Activated CD4-positive, alpha-beta T cell treated with anti-CD3 and anti-CD28 coated beads, Interleukin-2, amount 50 U/mL, for 48 hours (primary cell): Measurements from ENCODE around the gene HHIPL2.

Experiments
- DNase-seq, 2 experiments: peaks; one replicate each; pipeline ENCODE4 v3.0.0-alpha.2; 2020

Gene HHIPL2

GRCh38 chr1:222547944-222548671, at the start of gene HHIPL2:
HHIPL2 (minus strand) TSS chr1:222548104; CDS start chr1:222548044, 60 bp downstream.
- DNase-seq = no peak

- DNase-seq = no peak
These were observed 48.8 kb upstream of the HHIPL2 start for GRCh38 chr1:222596696-222597095.

- DNase-seq = no peak
These were observed 46.9 kb upstream of the HHIPL2 start for GRCh38 chr1:222594789-222595188.

- DNase-seq = no peak
These were observed 44.3 kb upstream of the HHIPL2 start for GRCh38 chr1:222592171-222592570.

DNA sequence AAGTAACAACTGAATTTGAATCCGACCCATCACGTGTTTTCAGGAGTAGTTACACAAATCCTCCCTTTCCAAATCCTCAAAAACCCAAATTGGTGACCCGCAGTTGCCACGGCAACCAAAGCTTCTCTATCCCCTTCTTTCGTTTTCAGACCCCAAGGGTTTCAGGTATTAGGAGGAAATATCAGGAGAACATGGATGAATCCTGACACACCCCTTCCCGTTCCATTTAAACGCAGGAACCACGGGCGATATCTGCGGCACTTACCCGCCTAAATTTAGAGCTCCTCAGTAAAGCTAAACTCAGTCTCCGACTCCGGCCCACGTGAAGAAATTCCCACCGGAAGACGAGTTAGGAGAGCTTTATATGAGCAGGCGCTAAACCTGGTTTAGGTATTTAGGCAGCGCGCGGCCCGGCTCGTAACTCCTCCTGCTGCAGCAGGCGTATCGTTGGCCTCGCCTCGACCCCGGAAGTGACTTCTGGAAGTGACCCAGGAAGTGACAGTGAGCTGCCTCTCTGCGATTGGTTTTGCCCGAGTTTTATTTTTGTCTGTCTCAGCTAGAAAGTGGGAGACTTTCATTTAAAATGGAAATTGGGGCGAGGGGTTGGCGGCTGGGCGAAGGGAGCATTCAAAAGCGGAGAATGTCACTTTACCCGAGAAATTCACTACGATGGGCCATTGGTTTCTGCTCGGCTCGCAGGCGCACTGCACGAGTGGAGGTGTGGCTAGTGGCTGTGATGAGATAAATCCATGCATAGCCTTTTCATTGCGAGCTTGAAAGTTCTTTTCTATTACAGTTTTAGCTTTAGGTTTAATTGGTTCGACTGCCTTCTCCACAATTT, 41.8 kb upstream of the HHIPL2 start, which contains the start of gene TAF1A:
TSS of gene TAF1A (minus strand) at position 472 of the 841 bp plus-strand sequence.
- DNase-seq = peak; percentile 85 to 89

GRCh38 chr1:222588135-222588534, 40.2 kb upstream of the HHIPL2 start:
- no peak for DNase-seq

DNA sequence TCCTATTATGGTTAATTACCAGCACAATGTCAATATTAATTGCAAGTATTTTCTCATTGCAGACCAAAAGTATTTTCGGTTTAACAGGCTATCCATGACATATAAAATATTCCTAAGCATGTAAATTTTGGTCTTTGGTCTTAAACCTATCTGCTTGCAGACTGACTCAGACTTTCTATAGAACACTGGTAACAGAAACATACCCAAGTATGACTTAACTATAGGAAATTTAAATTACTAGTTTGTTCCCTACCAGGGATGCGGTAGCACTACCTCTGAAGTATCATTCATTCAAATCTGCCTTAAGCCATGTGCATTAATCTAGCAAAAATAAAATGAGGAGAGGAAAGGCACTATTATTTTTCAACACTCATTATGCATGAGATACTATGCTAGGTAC, 38.9 kb upstream of the HHIPL2 start:
- no peak for DNase-seq

DNA sequence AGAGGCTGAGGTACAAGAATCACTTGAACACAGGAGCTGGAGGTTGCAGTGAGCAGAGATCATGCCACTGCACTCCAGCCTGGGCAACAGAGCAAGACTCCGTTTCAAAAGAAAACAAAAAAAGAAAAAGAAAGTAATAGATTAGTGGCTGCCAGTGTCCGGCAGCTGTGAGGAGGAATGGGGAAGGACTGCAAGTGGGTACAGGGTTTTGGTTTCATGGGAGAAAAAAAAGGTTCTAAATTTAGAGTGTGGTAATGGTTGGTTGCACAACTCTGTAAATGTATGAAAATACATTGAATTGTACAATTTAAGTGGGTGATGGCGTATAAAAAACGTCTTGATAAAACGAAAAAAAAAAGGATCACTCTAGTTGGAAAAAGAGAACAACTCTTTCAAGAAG, 35.2 kb upstream of the HHIPL2 start:
- no peak for DNase-seq

- no peak for DNase-seq
These were observed 34.3 kb upstream of the HHIPL2 start for GRCh38 chr1:222582099-222582774.

DNA sequence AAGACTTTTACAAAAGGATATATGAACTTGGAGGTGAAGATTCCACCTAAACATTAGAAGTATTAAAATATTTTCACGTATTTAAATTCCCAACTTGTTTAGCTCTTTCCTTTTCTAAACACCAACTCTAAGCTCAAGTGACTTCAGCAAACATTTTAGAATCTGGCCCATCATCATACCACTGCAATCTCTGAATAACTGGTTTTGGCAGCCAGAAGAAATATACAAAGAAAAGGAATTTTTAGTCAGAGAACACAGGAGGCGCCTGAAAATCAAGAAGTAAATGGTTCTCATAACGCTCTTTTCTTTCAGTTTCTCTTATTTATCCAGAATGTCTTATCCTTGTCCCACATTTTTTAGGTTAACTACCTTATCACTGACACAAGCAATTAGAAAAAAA, 31.4 kb upstream of the HHIPL2 start:
- DNase-seq = no peak

- DNase-seq = no peak
These were observed 22.9 kb upstream of the HHIPL2 start for GRCh38 chr1:222570837-222571236.

DNA sequence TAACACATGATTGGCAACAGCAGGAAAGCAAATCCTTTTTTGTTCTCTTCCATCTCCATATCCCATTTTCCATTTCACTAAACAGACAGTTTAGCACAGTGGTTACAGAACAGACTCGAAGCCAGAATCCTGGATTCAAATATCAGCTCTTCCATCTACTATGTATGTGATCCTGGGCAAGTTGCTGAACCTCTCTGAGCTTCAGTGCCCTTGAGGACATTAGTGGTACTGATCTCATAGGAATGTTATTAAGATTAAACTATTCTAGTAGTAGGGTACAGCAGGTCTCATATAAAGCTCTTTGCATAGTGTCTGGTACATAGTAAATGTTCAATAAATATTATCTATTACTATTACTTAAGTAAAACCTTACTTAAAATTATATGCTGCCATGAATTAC, 13.8 kb upstream of the HHIPL2 start:
- DNase-seq = no peak

- DNase-seq = no peak
These were observed 9.7 kb upstream of the HHIPL2 start for GRCh38 chr1:222557574-222557973.

- no peak for DNase-seq
These were observed 9.2 kb upstream of the HHIPL2 start for GRCh38 chr1:222557148-222557547.

DNA sequence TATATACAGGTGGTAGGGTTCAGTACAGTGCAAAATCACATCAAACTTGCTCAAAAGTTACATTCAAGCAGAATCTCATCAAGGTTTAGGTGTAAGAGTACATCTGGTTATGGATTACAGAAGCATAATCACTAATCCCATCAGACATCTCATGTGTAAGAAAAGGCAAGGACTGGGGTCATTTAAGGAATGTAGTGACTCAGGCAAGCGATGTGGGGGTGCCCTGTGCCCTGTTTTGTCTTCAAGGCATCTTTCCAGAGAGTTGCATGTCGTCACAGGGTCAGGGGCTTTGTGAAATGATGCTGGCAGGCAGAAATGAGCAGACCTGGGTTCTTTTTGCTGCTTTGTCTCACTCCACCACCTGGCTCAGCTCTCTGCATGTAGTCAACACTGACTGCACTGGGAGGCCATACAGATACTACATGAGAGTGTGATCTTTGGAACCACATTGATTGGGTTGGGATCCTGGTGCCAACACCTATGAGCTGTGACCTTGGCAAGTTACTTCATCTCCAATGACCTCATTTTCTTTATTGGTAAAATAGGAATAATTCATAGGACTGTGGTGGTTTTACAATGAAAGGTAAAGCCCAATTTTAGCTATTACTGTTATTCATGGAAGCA, 8.2 kb upstream of the HHIPL2 start:
- no peak for DNase-seq

DNA sequence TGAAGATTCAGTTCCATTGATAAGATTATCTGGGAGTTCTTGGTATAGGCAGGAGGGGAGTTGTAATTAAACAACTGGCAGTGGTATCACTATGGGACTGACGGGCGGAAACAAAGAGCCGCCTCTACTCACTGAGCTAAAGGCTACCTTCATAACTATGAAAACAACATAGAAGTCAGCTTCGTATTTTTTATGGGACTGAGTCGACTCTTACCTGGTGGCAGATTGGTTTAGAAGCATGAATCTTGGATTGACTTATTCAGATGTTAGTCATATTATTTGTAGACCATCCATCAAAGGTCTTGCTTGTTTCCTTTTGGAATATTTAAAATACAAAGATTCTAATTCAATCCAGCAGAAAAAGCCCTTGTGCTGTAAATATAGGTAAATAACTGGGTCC, 6.3 kb upstream of the HHIPL2 start:
- DNase-seq = no peak

GRCh38 chr1:222552882-222553281, 5.0 kb upstream of the HHIPL2 start:
- DNase-seq = no peak

DNA sequence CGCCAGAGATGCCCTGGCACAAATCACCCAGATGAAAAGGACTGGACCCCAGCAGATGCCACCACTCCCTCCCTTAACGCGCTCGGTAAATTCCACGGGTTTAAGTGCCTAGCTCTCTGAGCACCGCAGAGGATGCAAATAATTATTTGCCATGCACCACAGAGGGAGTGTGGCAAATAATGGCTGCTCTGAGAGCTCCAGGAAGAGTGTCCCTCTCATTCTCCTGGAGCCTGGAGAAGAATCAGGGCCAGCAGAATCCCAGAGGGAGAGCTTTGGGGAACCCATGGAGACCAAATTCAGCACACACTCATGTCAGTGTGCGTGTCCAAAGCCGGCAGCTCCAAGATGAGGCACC, 667 bp downstream of the HHIPL2 start:
- DNase-seq = no peak

GRCh38 chr1:222546548-222547259, 1.2 kb downstream of the HHIPL2 start:
- DNase-seq = no peak

GRCh38 chr1:222546091-222546490, 1.8 kb downstream of the HHIPL2 start:
- DNase-seq = no peak

GRCh38 chr1:222543817-222544216, 4.1 kb downstream of the HHIPL2 start:
- no peak for DNase-seq

- no peak for DNase-seq
These were observed 7.3 kb downstream of the HHIPL2 start for GRCh38 chr1:222540598-222540995.
